H1 (cell line): ENCODE data around the gene C2CD4D. TPM values are rescaled to one million over a fixed set of nuclear protein-coding genes. Genes with fewer than 3 reads are reported as not detected.

Source experiments
- CTCF ChIA-PET: fragments of 300-600 bp; sonication (Branson Sonifier 250); formaldehyde crosslinking; loops from one replicate; lab custom pipeline; 2021; ENCODE audit not compliant: partially characterized antibody; lab: Charles Lee
- POLR2A ChIA-PET: fragments of 300-600 bp; sonication (Branson Sonifier 250); formaldehyde crosslinking; loops from one replicate; lab custom pipeline; 2021; ENCODE audit warnings: inconsistent platforms; ENCODE audit not compliant: partially characterized antibody; lab: Charles Lee
- DNase-seq, 2 experiments: peaks; one replicate each; pipeline versions ENCODE4 v3.0.0 to v3.0.0-alpha.2; 2010 to 2022; ENCODE audit warnings: low spot score in 2 of 2, low read depth in 1 of 2, mixed read lengths in 1 of 2
- FAIRE-seq: peaks from 2 replicates; lab custom pipeline; 2011; peaks lifted over from hg19 to GRCh38; lab: Jason Lieb, UNC
- H2AFZ ChIP-seq: 2 replicates; pipeline ENCODE4 v1.8.1; 2012; ENCODE audit warnings: low read length, inconsistent platforms
- H2AK5ac ChIP-seq: 2 replicates; pipeline ENCODE4 v1.6.1; 2013; ENCODE audit warnings: low read depth, low read length
- H2BK120ac ChIP-seq: replicated peaks from 2 replicates; pipeline ENCODE3; 2013; ENCODE audit warnings: low read depth, low read length, inconsistent platforms
- H2BK12ac ChIP-seq: 2 replicates; pipeline ENCODE4 v1.6.1; 2013; ENCODE audit warnings: low read depth, low read length
- H2BK15ac ChIP-seq: 2 replicates; pipeline ENCODE4 v1.6.1; 2013; ENCODE audit warnings: low read length
- H2BK20ac ChIP-seq: 2 replicates; pipeline ENCODE4 v1.6.1; 2013; ENCODE audit warnings: low read length
- H2BK5ac ChIP-seq: 2 replicates; pipeline ENCODE4 v1.6.1; 2013; ENCODE audit warnings: low read depth, low read length
- H3K14ac ChIP-seq: 2 replicates; pipeline ENCODE4 v1.6.1; 2013; ENCODE audit warnings: inconsistent platforms; ENCODE audit not compliant: insufficient read length
- H3K18ac ChIP-seq: 2 replicates; pipeline ENCODE4 v1.6.1; 2013; ENCODE audit warnings: low read length; ENCODE audit errors: extremely low read depth
- H3K23ac ChIP-seq: 2 replicates; pipeline ENCODE4 v1.6.1; 2013; ENCODE audit warnings: inconsistent platforms; ENCODE audit not compliant: insufficient read length
- H3K23me2 ChIP-seq: 2 replicates; pipeline ENCODE4 v1.6.1; 2013; ENCODE audit warnings: low read depth, low read length
- H3K27ac ChIP-seq: 2 replicates; pipeline ENCODE4 v1.6.1; 2011; ENCODE audit warnings: low read depth, low read length, inconsistent platforms
- H3K27me3 ChIP-seq, 4 experiments: replicated peaks in 1 of 4; 1 replicate in 1 of 4; 2 replicates in 3 of 4; pipeline versions ENCODE4 v1.6.1 to v1.8.1; 2011 to 2013; ENCODE audit warnings: low read length in 3 of 4, mild to moderate bottlenecking in 3 of 4, inconsistent platforms in 2 of 4, mixed read lengths in 2 of 4, moderate library complexity in 1 of 4; ENCODE audit not compliant: control insufficient read depth in 3 of 4, insufficient read depth in 3 of 4; ENCODE audit errors: extremely low read depth in 1 of 4
- H3K36me3 ChIP-seq, 4 experiments: 2 replicates each; pipeline versions ENCODE4 v1.6.1 to v1.8.1; 2011 to 2013; ENCODE audit warnings: mild to moderate bottlenecking in 4 of 4, low read length in 3 of 4, moderate library complexity in 2 of 4, control low read depth in 1 of 4, inconsistent platforms in 1 of 4; ENCODE audit not compliant: insufficient read depth in 4 of 4, control insufficient read depth in 2 of 4
- H3K4ac ChIP-seq: replicated peaks from 2 replicates; pipeline ENCODE3; 2013; ENCODE audit warnings: low read length, low read depth, mixed read lengths, inconsistent platforms; ENCODE audit not compliant: insufficient read length
- H3K4me1 ChIP-seq, 4 experiments: replicated peaks in 1 of 4; 1 replicate in 1 of 4; 2 replicates in 3 of 4; pipeline versions ENCODE4 v1.6.1 to v1.8.1; 2011 to 2013; ENCODE audit warnings: low read length in 3 of 4, inconsistent platforms in 2 of 4, mixed read lengths in 1 of 4; ENCODE audit not compliant: insufficient read depth in 4 of 4, control insufficient read depth in 3 of 4
- H3K4me2 ChIP-seq, 2 experiments: 2 replicates each; pipeline versions ENCODE4 v1.6.1 to v1.8.1; 2011 to 2013; ENCODE audit warnings: low read depth in 2 of 2, low read length in 2 of 2, control low read depth in 1 of 2, inconsistent platforms in 1 of 2, mild to moderate bottlenecking in 1 of 2; ENCODE audit not compliant: insufficient read depth in 1 of 2
- H3K4me3 ChIP-seq, 4 experiments: fragments of 200-600, 300-600 bp in 1 of 4; sonication (generic), shearing (Covaris generic), sonication (Bioruptor Twin) in 1 of 4; 2 replicates each; pipeline versions ENCODE4 v1.5.1 to v1.8.1; 2011 to 2016; ENCODE audit warnings: low read length in 4 of 4, low read depth in 3 of 4, control low read depth in 2 of 4, inconsistent platforms in 2 of 4, mild to moderate bottlenecking in 2 of 4, mixed read lengths in 1 of 4, moderate library complexity in 1 of 4; ENCODE audit not compliant: insufficient read depth in 2 of 4; ENCODE audit errors: extremely low read depth in 1 of 4
- H3K56ac ChIP-seq: replicated peaks from 2 replicates; pipeline ENCODE3; 2013; ENCODE audit warnings: low read depth, mild to moderate bottlenecking, mixed read lengths, low read length, inconsistent platforms; ENCODE audit not compliant: insufficient read length
- H3K79me1 ChIP-seq: 2 replicates; pipeline ENCODE4 v1.6.1; 2013; ENCODE audit warnings: low read depth, low read length, control low read depth
- H3K79me2 ChIP-seq, 2 experiments: 2 replicates each; pipeline versions ENCODE4 v1.6.1 to v1.8.1; 2012 to 2013; ENCODE audit warnings: low read length in 2 of 2, mild to moderate bottlenecking in 2 of 2, inconsistent platforms in 1 of 2; ENCODE audit not compliant: insufficient read depth in 2 of 2, control insufficient read depth in 1 of 2
- H3K9ac ChIP-seq, 4 experiments: replicated peaks in 1 of 4; 1 replicate in 1 of 4; 2 replicates in 3 of 4; pipeline versions ENCODE4 v1.6.1 to v1.8.1; 2011 to 2013; ENCODE audit warnings: low read depth in 3 of 4, low read length in 3 of 4, control low read depth in 2 of 4, mild to moderate bottlenecking in 2 of 4, moderate library complexity in 2 of 4, inconsistent platforms in 1 of 4; ENCODE audit errors: extremely low read depth in 1 of 4
- H3K9me3 ChIP-seq, 2 experiments: 2 replicates each; pipeline versions ENCODE4 v1.6.1 to v1.8.1; 2012 to 2013; ENCODE audit warnings: mild to moderate bottlenecking in 2 of 2, moderate library complexity in 2 of 2, control low read depth in 1 of 2, inconsistent platforms in 1 of 2, low read depth in 1 of 2, low read length in 1 of 2, mixed read lengths in 1 of 2; ENCODE audit not compliant: insufficient read depth in 2 of 2
- H4K20me1 ChIP-seq, 2 experiments: replicated peaks in 1 of 2; 2 replicates each; pipeline versions ENCODE3 to v1.8.1; 2011 to 2013; ENCODE audit warnings: inconsistent platforms in 2 of 2, low read length in 2 of 2, mild to moderate bottlenecking in 1 of 2; ENCODE audit not compliant: insufficient read depth in 2 of 2, control insufficient read depth in 1 of 2
- H4K5ac ChIP-seq: 2 replicates; pipeline ENCODE4 v1.6.1; 2013; ENCODE audit warnings: low read length, low read depth, mixed read lengths, inconsistent platforms; ENCODE audit not compliant: insufficient read length
- H4K8ac ChIP-seq: 2 replicates; pipeline ENCODE4 v1.8.0; 2013; ENCODE audit warnings: mild to moderate bottlenecking, moderate library complexity, low read length, inconsistent platforms; ENCODE audit not compliant: insufficient read depth; ENCODE audit errors: extremely low read depth
- H4K91ac ChIP-seq: replicated peaks from 2 replicates; pipeline ENCODE3; 2013; ENCODE audit warnings: low read length, mixed read lengths, inconsistent platforms; ENCODE audit not compliant: insufficient read length
- ATF2 ChIP-seq: IDR thresholded peaks from 2 replicates; pipeline ENCODE4 v1.6.1; 2012; ENCODE audit warnings: low read length, inconsistent platforms
- BACH1 ChIP-seq: IDR thresholded peaks from 2 replicates; pipeline ENCODE4 v1.6.1; 2012; ENCODE audit warnings: low read length, improper control_type of control experiment
- CTBP2 ChIP-seq: IDR thresholded peaks from 2 replicates; pipeline ENCODE4 v1.7.0; 2011; ENCODE audit warnings: borderline replicate concordance, mild to moderate bottlenecking, moderate library complexity, mixed read lengths, low read length; ENCODE audit not compliant: insufficient read depth, insufficient read length
- HDAC6 ChIP-seq: IDR thresholded peaks from one replicate; pipeline ENCODE4 v1.7.1; 2012; ENCODE audit warnings: low read depth, mild to moderate bottlenecking, inconsistent platforms, low read length, moderate library complexity
- JUN ChIP-seq: IDR thresholded peaks from 2 replicates; pipeline ENCODE4 v1.6.1; 2011; ENCODE audit warnings: low read depth, mild to moderate bottlenecking, improper control_type of control experiment, low read length
- MAX ChIP-seq: IDR thresholded peaks from 2 replicates; pipeline ENCODE4 v1.6.1; 2012; ENCODE audit warnings: inconsistent platforms
- NANOG ChIP-seq: IDR thresholded peaks from 2 replicates; pipeline ENCODE4 v1.6.1; 2011; ENCODE audit warnings: low read length, low read depth, mild to moderate bottlenecking, inconsistent platforms; ENCODE audit not compliant: insufficient read depth, poor library complexity, severe bottlenecking
- PHF8 ChIP-seq: fragments of 200-600 bp; sonication (generic); conservative IDR thresholded peaks from 2 replicates; pipeline ENCODE4 v1.7.1; 2012; ENCODE audit warnings: low read depth, mild to moderate bottlenecking, inconsistent platforms, low read length, moderate library complexity
- SAP30 ChIP-seq: fragments of 300-600 bp; sonication (generic); IDR thresholded peaks from 2 replicates; pipeline ENCODE4 v1.7.1; 2012; ENCODE audit warnings: low read length, moderate library complexity, mild to moderate bottlenecking, inconsistent platforms; ENCODE audit not compliant: insufficient read depth, insufficient replicate concordance
- TAF1 ChIP-seq: IDR thresholded peaks from 2 replicates; pipeline ENCODE4 v1.6.1; 2011; ENCODE audit warnings: mild to moderate bottlenecking, low read depth, low read length
- TAF7 ChIP-seq: optimal IDR thresholded peaks from 2 replicates; pipeline ENCODE3; 2011; ENCODE audit warnings: low read depth, mild to moderate bottlenecking, inconsistent platforms, low read length, moderate library complexity, borderline replicate concordance
- ZNF274 ChIP-seq: IDR thresholded peaks from 2 replicates; pipeline ENCODE4 v1.7.0; 2012; ENCODE audit warnings: low read length, borderline replicate concordance; ENCODE audit errors: extremely low read depth
- WGBS, 2 experiments: shearing (Covaris generic) in 1 of 2; methylation state at CpG; one replicate each; pipeline versions ENCODE4 v1.1.6 to v1.1.7; 2013 to 2015; ENCODE audit warnings: low lambda C conversion rate in 2 of 2, mixed read lengths in 2 of 2, inconsistent platforms in 1 of 2, low coverage in 1 of 2, missing lambda C conversion rate in 1 of 2; ENCODE audit not compliant: insufficient replicate concordance in 2 of 2, insufficient coverage in 1 of 2, insufficient read length in 1 of 2; ENCODE audit errors: extremely low coverage in 1 of 2, missing lambda C conversion rate in 1 of 2; 5-methylcytosine and 5-hydroxymethylcytosine counted together
- polyA plus RNA-seq, 7 experiments: library from polyadenylated mRNA; depleted of rRNA in 3 of 7; stranded (reverse) in 5 of 7; unstranded in 2 of 7; fragments of >200 nt in 5 of 7; fragments of 200-250 nt in 2 of 7; gene quantifications; 1 replicate in 5 of 7; 2 replicates in 1 of 7; 4 replicates in 1 of 7; pipeline versions ENCODE4 v1.2.1 to v1.2.3, GENCODE V29; 2011 to 2013; ENCODE audit warnings: missing spikeins in 2 of 7, mixed read lengths in 2 of 7
- total RNA-seq: library from RNA; stranded (reverse); fragmentation: NEBNext Ultra II Directional; extraction: Animal tissue kit (Norgen Biotek cat#: 25700); gene quantifications from 2 replicates; pipeline ENCODE4 v1.2.1, GENCODE V29; 2021

Gene C2CD4D
- total and polyA plus RNA-seq, 2 of the 8 experiments (the other 6 are each of a cell fraction or from before 2014, with no cell fraction given) = 0.41 to 0.71 TPM

GRCh38 chr1:151887028-151887427, 47.4 kb upstream of the C2CD4D start:
- Histone ChIP-seq H4K20me1 (no peaks in the 10 kb centered on the region), H2BK120ac (no peak overlapping the region), H2BK5ac (no peak overlapping the region), H2AK5ac (no peak overlapping the region), H4K91ac (no peak overlapping the region), H3K4me2 (no peak overlapping the region), H3K36me3 (peaks cover 0 to 10% (median 1%) of the 10 kb centered on the region in 4 experiments; a peak in 2 of 8 replicates), H3K4me3 (no peak overlapping the region), H3K23ac (no peak overlapping the region), H2BK15ac (no peak overlapping the region), H3K27me3 (no peaks in the 10 kb centered on the region), H3K9ac (no peak overlapping the region), H3K79me1 (no peaks in the 10 kb centered on the region), H3K14ac (no peak overlapping the region), H3K27ac (no peak overlapping the region), H2BK12ac (no peak overlapping the region), H3K9me3 (0 out of 4 replicates have a peak, but pooled peaks cover 0 to 5% of the 10 kb centered on the region in 2 experiments), H3K56ac (no peak overlapping the region), H2BK20ac (no peak overlapping the region), H3K4me1 (no peaks in the 10 kb centered on the region), H4K8ac (no peak overlapping the region), H2AFZ (no peak overlapping the region), H3K18ac (no peak overlapping the region), H3K4ac (no peak overlapping the region), H3K23me2 (no peaks in the 10 kb centered on the region), H4K5ac (no peak overlapping the region), H3K79me2 (no peaks in the 10 kb centered on the region)
- POLR2A ChIA-PET = no interaction called here
- FAIRE-seq (no peak), DNase-seq (no peak)
- 92% methylated on average over 1 of the region's 1 CpG; no CpG with 5 or more reads in 1 of the 2 experiments for WGBS, 2 experiments
- CTCF ChIA-PET = interaction anchor here (0.6 to 4.6 kb wide), 6 partner anchors 11 to 115 kb away, joined by 3 to 55 read pairs (median 4); no protein-coding TSS in a partner anchor
- no peak for TF ChIP-seq JUN
- no peak for TF ChIP-seq NANOG
- no peak for TF ChIP-seq SAP30
- TF ChIP-seq PHF8 = no peak
- no peak for TF ChIP-seq CTBP2
- no peak for TF ChIP-seq HDAC6
- no peak for TF ChIP-seq BACH1
- no peak for TF ChIP-seq ZNF274
- TF ChIP-seq TAF1 = no peak
- TF ChIP-seq TAF7 = no peak
- TF ChIP-seq MAX = no peak
- TF ChIP-seq ATF2 = no peak
